IMR-90 (cell line): Measurements from ENCODE around the gene PPM1H.

Experiments used
- CEBPB ChIP-seq: IDR thresholded peaks from 2 replicates; pipeline ENCODE4 v1.6.1; 2012; ENCODE audit warnings: low read depth, low read length, improper control_type of control experiment
- CTCF ChIP-seq: conservative IDR thresholded peaks from 2 replicates; pipeline ENCODE4 v1.5.1; 2012; ENCODE audit warnings: mild to moderate bottlenecking, low read depth, low read length, improper control_type of control experiment
- MAZ ChIP-seq: IDR thresholded peaks from 2 replicates; pipeline ENCODE4 v1.6.1; 2012; ENCODE audit warnings: low read depth, mild to moderate bottlenecking, low read length, improper control_type of control experiment, moderate library complexity, borderline replicate concordance
- POLR2A ChIP-seq: IDR thresholded peaks from 2 replicates; pipeline ENCODE4 v1.6.1; 2012; ENCODE audit warnings: mild to moderate bottlenecking, low read depth, low read length

GRCh38 chr12:62651138-62651537 is 283.8 kb downstream of the PPM1H start:
- no peak for TF ChIP-seq CTCF
- no peak for TF ChIP-seq MAZ
- TF ChIP-seq CEBPB: no peak
- no peak for TF ChIP-seq POLR2A
